IMR-90 (cell line): Measurements from ENCODE around the gene RNF41. TPM values are rescaled to one million over a fixed set of nuclear protein-coding genes. Genes with fewer than 3 reads are reported as not detected.

Experiments
- ATAC-seq: fragments of 200-7000 bp; cut with Tn5 transposase; 2 replicates; pipeline ENCODE4 v1.9.1; 2020; ENCODE audit warnings: low read depth, mild to moderate bottlenecking, moderate library complexity
- BruUV-seq: library from RNA; stranded (reverse); fragments of 400-500 nt; replicated peaks from 2 replicates; lab custom pipeline; 2021; lab: Mats Ljungman, UMichigan
- CTCF ChIA-PET: fragments of 300-600 bp; formaldehyde crosslinking; extraction: SDS; loops from one replicate; lab custom pipeline; 2021; ENCODE audit warnings: antibody characterized with exemption; lab: Yijun Ruan, JAX
- POLR2A ChIA-PET: fragments of 300-600 bp; sonication (Branson Sonifier 250); formaldehyde crosslinking; loops from one replicate; lab custom pipeline; 2022; ENCODE audit warnings: antibody characterized with exemption; ENCODE audit not compliant: unreplicated experiment; lab: Charles Lee
- DNase-seq: peaks from one replicate; pipeline ENCODE4 v3.0.0; 2013
- H2AFZ ChIP-seq: replicated peaks from 2 replicates; pipeline ENCODE3; 2013; ENCODE audit warnings: low read length, mild to moderate bottlenecking; ENCODE audit not compliant: poor library complexity
- H2AK5ac ChIP-seq: 2 replicates; pipeline ENCODE4 v1.6.1; 2013; ENCODE audit warnings: low read depth, low read length, inconsistent platforms
- H2AK9ac ChIP-seq: replicated peaks from 2 replicates; pipeline ENCODE3; 2013; ENCODE audit warnings: mild to moderate bottlenecking, low read depth, low read length, moderate library complexity; ENCODE audit not compliant: poor library complexity
- H2BK120ac ChIP-seq: 2 replicates; pipeline ENCODE4 v1.6.1; 2013; ENCODE audit warnings: low read depth, low read length, inconsistent platforms
- H2BK15ac ChIP-seq: 3 replicates; pipeline ENCODE4 v1.6.1; 2013; ENCODE audit warnings: low read depth, low read length, inconsistent platforms
- H2BK20ac ChIP-seq: 2 replicates; pipeline ENCODE4 v1.6.1; 2013; ENCODE audit warnings: low read depth, mild to moderate bottlenecking, inconsistent platforms, low read length, moderate library complexity
- H2BK5ac ChIP-seq: 2 replicates; pipeline ENCODE4 v1.6.1; 2013; ENCODE audit warnings: mild to moderate bottlenecking, low read depth, low read length, inconsistent platforms; ENCODE audit not compliant: poor library complexity, severe bottlenecking
- H3K14ac ChIP-seq: replicated peaks from 2 replicates; pipeline ENCODE4 v1.6.1; 2013; ENCODE audit warnings: low read depth, low read length, inconsistent platforms
- H3K18ac ChIP-seq: 2 replicates; pipeline ENCODE4 v1.6.1; 2013; ENCODE audit warnings: low read depth, low read length, control low read depth
- H3K23ac ChIP-seq: 2 replicates; pipeline ENCODE4 v1.6.1; 2013; ENCODE audit warnings: low read depth, low read length, inconsistent platforms
- H3K27ac ChIP-seq: 2 replicates; pipeline ENCODE4 v1.5.1; 2013; ENCODE audit warnings: mild to moderate bottlenecking, control low read depth, low read length; ENCODE audit not compliant: insufficient read depth
- H3K27me3 ChIP-seq: 2 replicates; pipeline ENCODE4 v1.6.1; 2013; ENCODE audit warnings: low read length; ENCODE audit not compliant: control insufficient read depth, insufficient read depth
- H3K36me3 ChIP-seq: 2 replicates; pipeline ENCODE4 v1.6.1; 2013; ENCODE audit warnings: low read length, mixed read lengths; ENCODE audit not compliant: control insufficient read depth, insufficient read depth
- H3K4ac ChIP-seq: 2 replicates; pipeline ENCODE4 v1.6.1; 2013; ENCODE audit warnings: low read depth, low read length, inconsistent platforms
- H3K4me1 ChIP-seq: 2 replicates; pipeline ENCODE4 v1.6.1; 2013; ENCODE audit warnings: low read length, mixed read lengths; ENCODE audit not compliant: control insufficient read depth, insufficient read depth
- H3K4me2 ChIP-seq: 2 replicates; pipeline ENCODE4 v1.6.1; 2013; ENCODE audit warnings: low read depth, mild to moderate bottlenecking, control low read depth, low read length, moderate library complexity
- H3K4me3 ChIP-seq: 2 replicates; pipeline ENCODE4 v1.5.1; 2013; ENCODE audit warnings: low read depth, mild to moderate bottlenecking, control low read depth, low read length, moderate library complexity; ENCODE audit not compliant: insufficient read depth
- H3K56ac ChIP-seq: 2 replicates; pipeline ENCODE4 v1.6.1; 2013; ENCODE audit warnings: low read length, inconsistent platforms; ENCODE audit not compliant: insufficient read depth; ENCODE audit errors: extremely low read depth
- H3K79me1 ChIP-seq, 2 experiments: 2 replicates each; pipeline ENCODE4 v1.6.1; 2013; ENCODE audit warnings: low read length in 2 of 2, inconsistent platforms in 1 of 2, low read depth in 1 of 2
- H3K9ac ChIP-seq: 2 replicates; pipeline ENCODE4 v1.6.1; 2013; ENCODE audit warnings: low read depth, low read length, control low read depth
- H3K9me1 ChIP-seq: 2 replicates; pipeline ENCODE4 v1.6.1; 2013; ENCODE audit warnings: low read length, inconsistent platforms; ENCODE audit not compliant: insufficient read depth
- H3K9me3 ChIP-seq: 2 replicates; pipeline ENCODE4 v1.6.1; 2013; ENCODE audit warnings: low read length; ENCODE audit not compliant: control insufficient read depth, insufficient read depth
- H4K20me1 ChIP-seq: 2 replicates; pipeline ENCODE4 v1.6.1; 2013; ENCODE audit warnings: low read length, inconsistent platforms; ENCODE audit not compliant: insufficient read depth
- H4K5ac ChIP-seq: 2 replicates; pipeline ENCODE4 v1.6.1; 2013; ENCODE audit warnings: mild to moderate bottlenecking, low read depth, low read length, control low read depth
- H4K8ac ChIP-seq, 2 experiments: 2 replicates each; pipeline ENCODE4 v1.6.1; 2013; ENCODE audit warnings: low read depth in 2 of 2, low read length in 2 of 2, control low read depth in 1 of 2, inconsistent platforms in 1 of 2
- H4K91ac ChIP-seq: 2 replicates; pipeline ENCODE4 v1.6.1; 2013; ENCODE audit warnings: low read depth, low read length, inconsistent platforms; ENCODE audit not compliant: insufficient read depth
- BHLHE40 ChIP-seq: fragments of 150-350 bp; IDR thresholded peaks from 2 replicates; pipeline ENCODE4 v1.6.1; 2016; ENCODE audit warnings: mild to moderate bottlenecking, low read depth, low read length
- CEBPB ChIP-seq: IDR thresholded peaks from 2 replicates; pipeline ENCODE4 v1.6.1; 2012; ENCODE audit warnings: low read depth, low read length, improper control_type of control experiment
- CHD1 ChIP-seq: IDR thresholded peaks from 2 replicates; pipeline ENCODE4 v1.6.1; 2012; ENCODE audit warnings: low read depth, low read length, improper control_type of control experiment
- FOS ChIP-seq: fragments of 150-350 bp; IDR thresholded peaks from 2 replicates; pipeline ENCODE4 v1.6.1; 2016; ENCODE audit warnings: low read depth, low read length
- MAZ ChIP-seq: IDR thresholded peaks from 2 replicates; pipeline ENCODE4 v1.6.1; 2012; ENCODE audit warnings: low read depth, mild to moderate bottlenecking, low read length, improper control_type of control experiment, moderate library complexity, borderline replicate concordance
- MXI1 ChIP-seq: IDR thresholded peaks from 2 replicates; pipeline ENCODE4 v1.6.1; 2012; ENCODE audit warnings: low read depth, mild to moderate bottlenecking, low read length, moderate library complexity, borderline replicate concordance
- NFE2L2 ChIP-seq: fragments of 150-350 bp; IDR thresholded peaks from 2 replicates; pipeline ENCODE4 v1.6.1; 2016; ENCODE audit warnings: low read depth, mild to moderate bottlenecking, low read length
- POLR2A ChIP-seq: IDR thresholded peaks from 2 replicates; pipeline ENCODE4 v1.6.1; 2012; ENCODE audit warnings: mild to moderate bottlenecking, low read depth, low read length
- RAD21 ChIP-seq: IDR thresholded peaks from 2 replicates; pipeline ENCODE4 v1.6.1; 2012; ENCODE audit warnings: low read length, improper control_type of control experiment
- RCOR1 ChIP-seq: IDR thresholded peaks from 2 replicates; pipeline ENCODE4 v1.6.1; 2012; ENCODE audit warnings: mild to moderate bottlenecking, low read length, improper control_type of control experiment; ENCODE audit not compliant: insufficient replicate concordance
- RFX5 ChIP-seq: IDR thresholded peaks from 2 replicates; pipeline ENCODE4 v1.8.0; 2012; ENCODE audit warnings: low read depth, mild to moderate bottlenecking, low read length, moderate library complexity
- SMC3 ChIP-seq: fragments of 150-350 bp; IDR thresholded peaks from 2 replicates; pipeline ENCODE4 v1.6.1; 2016; ENCODE audit warnings: low read depth, mild to moderate bottlenecking, antibody characterized with exemption, low read length, moderate library complexity
- WGBS, 2 experiments: methylation state at CpG; one replicate each; pipeline versions ENCODE4 v1.1.5 to v1.1.7; 2013; ENCODE audit warnings: missing lambda C conversion rate in 2 of 2; ENCODE audit not compliant: insufficient read length in 1 of 2; ENCODE audit errors: extremely low coverage in 2 of 2; 5-methylcytosine and 5-hydroxymethylcytosine counted together
- dilution Hi-C: fragments of 300-500 bp; cut with HindIII; formaldehyde crosslinking; loops from one replicate; pipeline ENCODE4 v1.14.3; 2018; ENCODE audit warnings: low sequenced_read_pairs; ENCODE audit not compliant: unreplicated experiment
- in situ Hi-C: fragments of 300-500 bp; cut with MboI; formaldehyde crosslinking; loops from 3 replicates; pipeline ENCODE4 v1.14.3; 2019; ENCODE audit warnings: low sequenced_read_pairs, inconsistent platforms, mixed read lengths
- intact Hi-C: fragments of 100-400 bp; cut with micrococcal nuclease; formaldehyde crosslinking; loops from 2 replicates; pipeline ENCODE4 v1.10.0; 2022
- polyA plus RNA-seq, 3 experiments: library from polyadenylated mRNA; depleted of rRNA; stranded (reverse); fragments of >200 nt; gene quantifications; 2 replicates each; pipeline ENCODE4 v1.2.3, GENCODE V29; 2012; ENCODE audit warnings: low replicate concordance in 1 of 3
- total RNA-seq: library from RNA; depleted of rRNA; stranded (reverse); fragments of >200 nt; gene quantifications from 2 replicates; pipeline ENCODE4 v1.2.3, GENCODE V29; 2012
- TF ChIP-seq, protein P1 (sequence below): fragments of 150-350 bp; IDR thresholded peaks from 2 replicates; pipeline ENCODE4 v1.6.1; 2017; ENCODE audit warnings: mild to moderate bottlenecking, antibody characterized with exemption, low read length, low read depth

Gene RNF41
- total and polyA plus RNA-seq, 2 of the 4 experiments (the other 2 are of a cell fraction), result 112 to 272 TPM

DNA sequence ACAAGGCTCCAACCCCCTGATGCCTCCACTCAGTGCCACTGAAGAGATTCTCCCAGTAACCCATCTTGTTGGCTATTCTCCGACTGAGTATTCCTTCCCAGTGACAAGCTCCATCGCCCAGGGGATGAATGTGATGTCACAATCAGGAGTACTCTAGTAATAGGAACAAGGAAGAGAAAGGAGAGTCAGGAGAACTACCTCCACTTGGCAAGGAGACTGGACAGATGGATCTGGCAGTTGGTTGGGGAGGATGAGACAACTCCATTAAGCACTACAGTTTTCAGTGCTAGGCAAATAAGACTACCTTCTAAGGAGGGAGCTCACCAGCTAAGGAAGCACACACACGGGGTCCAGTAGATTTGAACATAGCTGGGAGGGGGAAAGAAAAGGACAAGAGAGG, 5.3 kb downstream of the RNF41 start:
- no peak for ATAC-seq
- dilution Hi-C loops, result no loop called here

More for the DNA sequence above, 5.3 kb downstream of the RNF41 start:
- Histone ChIP-seq H3K56ac (no peak overlapping the region), H2BK20ac (no peak overlapping the region), H4K20me1 (peaks cover 26% of the 10 kb centered on the region; the same call in 1 of the 2 replicates), H3K18ac (no peak overlapping the region), H3K4me1 (no peaks in the 10 kb centered on the region), H2BK120ac (no peak overlapping the region), H3K79me1 (peaks cover 20 to 58% of the 10 kb centered on the region in 2 experiments), H2AK9ac (no peak overlapping the region), H3K23ac (no peak overlapping the region), H3K9ac (no peak overlapping the region), H2AK5ac (no peak overlapping the region; the same call in 1 of the 2 replicates), H4K91ac (no peak overlapping the region), H3K9me1 (peaks cover 3% of the 10 kb centered on the region; the same call in 1 of the 2 replicates), H2AFZ (no peak overlapping the region), H3K36me3 (peaks cover 40% of the 10 kb centered on the region), H3K4ac (no peak overlapping the region), H2BK15ac (no peak overlapping the region), H3K27me3 (no peaks in the 10 kb centered on the region), H2BK5ac (no peak overlapping the region), H3K14ac (no peak overlapping the region), H3K9me3 (no peaks in the 10 kb centered on the region), H3K4me3 (no peak overlapping the region), H3K27ac (no peak overlapping the region), H4K5ac (no peak overlapping the region), H4K8ac (no peak overlapping the region), H3K4me2 (no peak overlapping the region)
- no TSS peak for BruUV-seq
- DNase-seq, result no peak
- in situ Hi-C loops, result no loop called here
- WGBS, 2 experiments, result 80% methylated on average over 1 of the region's 3 CpGs; no CpG with 5 or more reads in 1 of the 2 experiments
- ChIA-PET CTCF (interaction anchor here (0.9 kb wide), 1 partner anchor 11 kb away, joined by 3 read pairs; no protein-coding TSS in a partner anchor), POLR2A (no interaction called here)
- no peak for TF ChIP-seq MAZ
- TF ChIP-seq MXI1, result no peak
- TF ChIP-seq CEBPB, result no peak
- no peak for TF ChIP-seq NFE2L2
- no peak for TF ChIP-seq SMC3
- no peak for TF ChIP-seq RAD21
- no peak for TF ChIP-seq RFX5
- TF ChIP-seq POLR2A, result no peak
- no peak for TF ChIP-seq BHLHE40
- no peak for TF ChIP-seq RCOR1
- no peak for TF ChIP-seq CHD1
- TF ChIP-seq, protein P1, sequence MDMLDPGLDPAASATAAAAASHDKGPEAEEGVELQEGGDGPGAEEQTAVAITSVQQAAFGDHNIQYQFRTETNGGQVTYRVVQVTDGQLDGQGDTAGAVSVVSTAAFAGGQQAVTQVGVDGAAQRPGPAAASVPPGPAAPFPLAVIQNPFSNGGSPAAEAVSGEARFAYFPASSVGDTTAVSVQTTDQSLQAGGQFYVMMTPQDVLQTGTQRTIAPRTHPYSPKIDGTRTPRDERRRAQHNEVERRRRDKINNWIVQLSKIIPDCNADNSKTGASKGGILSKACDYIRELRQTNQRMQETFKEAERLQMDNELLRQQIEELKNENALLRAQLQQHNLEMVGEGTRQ, result no peak
- TF ChIP-seq FOS, result no peak
- intact Hi-C loops, result no loop called here
